ENCODE results near the gene THSD7A.

Gene THSD7A

GRCh38 chr7:11456574-11456973 lies 375.4 kb downstream of the THSD7A start:
- Histone ChIP-seq H3K79me2 (ENCODE audit: low read length) (no peaks in the 10 kb centered on the region), H3K4me2 (ENCODE audit: low read length) (no peak overlapping the region), H3K36me3 (replicated peaks; ENCODE audit: low read depth, low read length) (no peaks in the 10 kb centered on the region), H3K4me3 (ENCODE audit: low read length) (no peak overlapping the region), H4K20me1 (ENCODE audit: insufficient read depth, low read length) (no peaks in the 10 kb centered on the region), H3K9ac (ENCODE audit: low read length) (no peak overlapping the region), H3K27ac (ENCODE audit: low read length) (no peak overlapping the region), H3K27me3 (ENCODE audit: low read depth, low read length) (no peaks in the 10 kb centered on the region), H3K4me1 (ENCODE audit: low read length) (no peaks in the 10 kb centered on the region), H2AFZ (ENCODE audit: low read depth, low read length) (no peak overlapping the region), H3K9me3 (ENCODE audit: insufficient read depth, low read length) (no peaks in the 10 kb centered on the region)
- no peak for TF ChIP-seq EZH2phosphoT487 (IDR thresholded peaks at IDR 0.05; ENCODE audit: low read depth)
- no peak for TF ChIP-seq CTCF (IDR thresholded peaks at IDR 0.05; ENCODE audit: low read depth, low read length)

- no peaks in the 10 kb centered on the region for H3K27me3 ChIP-seq (ENCODE audit: low read depth, low read length)
- H3K4me2 ChIP-seq (ENCODE audit: low read length) = no peak overlapping the region
- no peaks in the 10 kb centered on the region for H3K79me2 ChIP-seq (ENCODE audit: low read length)
- no peak overlapping the region for H3K9ac ChIP-seq (ENCODE audit: low read length)
- H3K4me1 ChIP-seq (ENCODE audit: low read length) = no peaks in the 10 kb centered on the region
- no peaks in the 10 kb centered on the region for H3K9me3 ChIP-seq (ENCODE audit: insufficient read depth, low read length)
- no peak overlapping the region for H3K4me3 ChIP-seq (ENCODE audit: low read length)
- no peaks in the 10 kb centered on the region for H3K36me3 ChIP-seq (replicated peaks; ENCODE audit: low read depth, low read length)
- no peaks in the 10 kb centered on the region for H4K20me1 ChIP-seq (ENCODE audit: insufficient read depth, low read length)
- TF ChIP-seq CTCF (IDR thresholded peaks at IDR 0.05; ENCODE audit: low read depth, low read length) (no peak), EZH2phosphoT487 (IDR thresholded peaks at IDR 0.05; ENCODE audit: low read depth) (no peak)
- H2AFZ ChIP-seq (ENCODE audit: low read depth, low read length) = no peak overlapping the region
- H3K27ac ChIP-seq (ENCODE audit: low read length) = no peak overlapping the region
Measured at GRCh38 chr7:11452476-11452875, 379.5 kb downstream of the THSD7A start.

- Histone ChIP-seq H3K4me2 (ENCODE audit: low read length) (no peak overlapping the region), H3K27me3 (ENCODE audit: low read depth, low read length) (no peaks in the 10 kb centered on the region), H3K36me3 (replicated peaks; ENCODE audit: low read depth, low read length) (no peaks in the 10 kb centered on the region), H3K4me3 (ENCODE audit: low read length) (no peak overlapping the region), H2AFZ (ENCODE audit: low read depth, low read length) (no peak overlapping the region), H3K27ac (ENCODE audit: low read length) (no peak overlapping the region), H3K4me1 (ENCODE audit: low read length) (no peaks in the 10 kb centered on the region), H3K9ac (ENCODE audit: low read length) (no peak overlapping the region), H3K9me3 (ENCODE audit: insufficient read depth, low read length) (no peaks in the 10 kb centered on the region), H3K79me2 (ENCODE audit: low read length) (no peaks in the 10 kb centered on the region), H4K20me1 (ENCODE audit: insufficient read depth, low read length) (no peaks in the 10 kb centered on the region)
- TF ChIP-seq CTCF (IDR thresholded peaks at IDR 0.05; ENCODE audit: low read depth, low read length) (no peak), EZH2phosphoT487 (IDR thresholded peaks at IDR 0.05; ENCODE audit: low read depth) (no peak)
Measured at GRCh38 chr7:11450281-11450680, 381.7 kb downstream of the THSD7A start.

GRCh38 chr7:11449316-11449715 lies 382.7 kb downstream of the THSD7A start:
- TF ChIP-seq CTCF (IDR thresholded peaks at IDR 0.05; ENCODE audit: low read depth, low read length) = no peak
- TF ChIP-seq EZH2phosphoT487 (IDR thresholded peaks at IDR 0.05; ENCODE audit: low read depth) = no peak
- H3K79me2 ChIP-seq (ENCODE audit: low read length) = no peaks in the 10 kb centered on the region

More at GRCh38 chr7:11449316-11449715, 382.7 kb downstream of the THSD7A start:
- Histone ChIP-seq H3K27ac (ENCODE audit: low read length) (no peak overlapping the region), H3K4me3 (ENCODE audit: low read length) (no peak overlapping the region), H3K4me1 (ENCODE audit: low read length) (no peaks in the 10 kb centered on the region), H3K9me3 (ENCODE audit: insufficient read depth, low read length) (no peaks in the 10 kb centered on the region), H3K9ac (ENCODE audit: low read length) (no peak overlapping the region), H3K36me3 (replicated peaks; ENCODE audit: low read depth, low read length) (no peaks in the 10 kb centered on the region), H4K20me1 (ENCODE audit: insufficient read depth, low read length) (no peaks in the 10 kb centered on the region), H3K27me3 (ENCODE audit: low read depth, low read length) (no peaks in the 10 kb centered on the region), H2AFZ (ENCODE audit: low read depth, low read length) (no peak overlapping the region), H3K4me2 (ENCODE audit: low read length) (no peak overlapping the region)
